ENCODE results near the gene DHX58.

DNA sequence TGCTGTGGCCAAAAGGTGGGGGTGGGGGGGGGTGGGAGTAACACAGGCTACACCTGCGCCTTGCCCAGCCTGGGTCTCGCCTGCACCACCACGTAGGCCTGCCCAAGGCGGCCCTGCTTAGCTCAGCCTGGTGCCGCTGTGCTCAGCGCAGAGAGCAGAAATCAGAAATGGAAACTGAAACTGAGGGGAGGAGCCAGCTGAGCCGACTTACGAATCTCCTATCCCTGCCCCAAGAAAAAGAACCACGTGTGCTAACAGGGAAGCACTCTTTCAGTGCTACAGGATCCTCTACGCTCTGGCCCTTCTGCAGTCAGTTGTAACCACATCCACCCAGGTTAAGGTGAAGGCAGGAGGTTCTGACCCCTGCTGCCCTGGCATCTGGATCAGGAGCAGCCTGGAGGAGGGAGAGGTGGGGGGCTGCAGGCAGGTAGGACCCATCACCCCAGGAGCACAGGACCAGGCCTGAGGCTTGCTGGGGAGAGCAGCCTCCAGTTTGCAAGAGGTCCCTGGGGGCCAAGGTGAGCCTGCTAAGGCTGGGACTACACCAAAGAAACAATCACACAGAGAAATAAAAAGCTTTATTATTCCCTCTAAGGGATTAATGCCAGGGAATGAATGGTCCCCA lies at the start of gene DHX58:
- TF ChIP-seq MAX (IDR thresholded peaks at IDR 0.05) = no peak
- no peak for TF ChIP-seq EGR1 (IDR thresholded peaks at IDR 0.05)
- no peak for TF ChIP-seq RAD21 (IDR thresholded peaks at IDR 0.05; ENCODE audit: low read depth)
- TF ChIP-seq USF1 (IDR thresholded peaks at IDR 0.05) = peak; percentile 58
- TF ChIP-seq EP300 (IDR thresholded peaks at IDR 0.05; ENCODE audit: borderline replicate concordance) = no peak
- TF ChIP-seq FOXM1 (IDR thresholded peaks at IDR 0.05; ENCODE audit: borderline replicate concordance, low read depth) = no peak
- no peak for TF ChIP-seq TAF1 (IDR thresholded peaks at IDR 0.05; ENCODE audit: low read depth)
- no peak for TF ChIP-seq CREB1 (IDR thresholded peaks at IDR 0.05; ENCODE audit: low read depth)
- TF ChIP-seq YY1 (IDR thresholded peaks at IDR 0.05; ENCODE audit: low read depth) = no peak
- no peak for TF ChIP-seq ZBTB7A (IDR thresholded peaks at IDR 0.05; ENCODE audit: low read depth)
- no peak for TF ChIP-seq TEAD4 (IDR thresholded peaks at IDR 0.05)
- TF ChIP-seq REST (IDR thresholded peaks at IDR 0.05; ENCODE audit: low read depth) = no peak
- no peak for TF ChIP-seq NFIC (IDR thresholded peaks at IDR 0.05)
- TF ChIP-seq TCF12 (IDR thresholded peaks at IDR 0.05; ENCODE audit: low read depth) = no peak
